ENCODE results near the gene TAF9B.
"Not testable (repeated sequence)": the region's sequence is repeated elsewhere in the genome, so short reads cannot be mapped to it uniquely, and the experiment has no call there.

TAF9B gene

GRCh38 chrX:78111140-78111931 lies 28.1 kb downstream of the TAF9B start:
- DNase-seq = no peak

GRCh38 chrX:78109458-78109857 lies 30.0 kb downstream of the TAF9B start:
- DNase-seq = no peak

- no peak for DNase-seq
These were observed 32.8 kb downstream of the TAF9B start for GRCh38 chrX:78106651-78106986.

GRCh38 chrX:78105944-78106650 lies 33.4 kb downstream of the TAF9B start:
- peak; percentile 0 for DNase-seq

GRCh38 chrX:78104447-78105176 lies 34.8 kb downstream of the TAF9B start:
- DNase-seq = peak; percentile 9

GRCh38 chrX:78103623-78104446 lies 35.6 kb downstream of the TAF9B start, which contains the start of gene PGK1:
Gene PGK1, plus strand, starts transcription at chrX:78104248. Its CDS starts 93 bp downstream, at chrX:78104341.
- DNase-seq = peak; percentile 87

- DNase-seq = no peak
These were observed 36.3 kb downstream of the TAF9B start for GRCh38 chrX:78103001-78103622.

DNA sequence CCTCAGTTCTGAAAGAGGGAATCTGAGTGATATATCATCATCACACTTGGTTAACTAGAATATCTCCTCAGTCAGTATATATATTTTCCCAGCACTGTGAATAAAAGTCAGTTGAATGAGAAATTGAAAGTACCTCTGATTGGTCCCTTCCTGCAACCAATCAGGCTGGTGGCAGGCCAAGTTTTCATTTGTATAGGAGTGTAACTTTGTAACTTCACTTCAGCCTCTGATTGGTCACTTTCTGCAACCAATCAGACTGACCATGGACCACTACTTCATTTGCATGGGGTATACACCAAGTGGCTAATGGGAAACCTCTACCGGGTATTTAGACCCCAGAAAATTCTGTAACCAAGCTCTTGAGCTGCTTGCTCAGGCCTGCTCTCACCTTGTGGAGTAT lies 37.4 kb downstream of the TAF9B start:
- no peak for DNase-seq

DNA sequence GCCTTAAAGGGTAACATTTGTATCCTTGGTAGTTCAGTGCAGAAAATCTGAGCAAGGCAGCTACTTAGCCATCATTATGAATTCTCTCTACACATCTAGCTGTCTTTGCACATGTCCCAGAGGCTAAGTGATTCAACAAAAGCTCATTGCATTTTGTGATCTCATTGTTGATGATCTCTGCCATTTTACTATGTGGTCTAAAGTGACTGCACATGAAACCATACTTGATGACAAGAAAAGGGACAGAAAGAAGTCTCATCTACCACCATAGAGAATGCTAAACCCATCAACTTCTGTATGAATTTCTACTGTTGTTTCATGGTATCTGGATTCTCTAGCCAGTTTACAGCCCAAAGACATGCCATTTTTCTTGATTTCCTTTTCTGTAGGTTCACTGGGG lies 41.3 kb downstream of the TAF9B start:
- DNase-seq = no peak

GRCh38 chrX:78092296-78092695 lies 47.2 kb downstream of the TAF9B start:
- no peak for DNase-seq

DNA sequence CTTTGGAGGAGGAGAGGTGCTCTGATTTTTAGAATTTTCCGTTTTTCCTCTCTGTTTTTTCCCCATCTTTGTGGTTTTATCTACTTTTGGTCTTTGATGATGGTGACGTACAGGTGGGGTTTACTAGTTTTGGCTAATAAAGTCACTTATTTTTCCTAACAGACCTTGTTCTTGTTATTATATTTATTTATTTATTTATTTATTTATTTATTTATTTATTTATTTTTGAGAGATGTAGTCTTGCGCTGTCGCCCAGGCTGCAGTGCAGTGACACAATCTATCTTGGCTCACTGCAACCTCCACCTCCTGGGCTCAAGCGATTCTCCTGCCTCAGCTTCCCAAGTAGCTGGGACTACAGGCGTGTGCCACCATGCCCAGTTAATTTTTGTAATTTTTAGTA lies 58.0 kb downstream of the TAF9B start:
- not testable (repeated sequence) for DNase-seq

All from effector CD8-positive, alpha-beta T cell (primary cell).